GM12878 (cell line): ENCODE data around the gene NOL4L. TPM values are rescaled to one million over a fixed set of nuclear protein-coding genes. Genes with fewer than 3 reads are reported as not detected.
"Not testable (repeated sequence)": the region's sequence is repeated elsewhere in the genome, so short reads cannot be mapped to it uniquely, and the experiment has no call there.

Source experiments
- ATAC-seq: fragments of 200-7000 bp; cut with Tn5 transposase; 3 replicates; pipeline ENCODE4 v1.9.1; 2020; ENCODE audit warnings: mild to moderate bottlenecking, moderate library complexity
- BruUV-seq: library from RNA; stranded (reverse); fragments of 400-500 nt; replicated peaks from 2 replicates; lab custom pipeline; 2021; lab: Mats Ljungman, UMichigan
- CTCF ChIA-PET: fragments of 300-600 bp; sonication (Branson Sonifier 250); formaldehyde crosslinking; extraction: SDS; loops from one replicate; lab custom pipeline; 2021; ENCODE audit warnings: inconsistent platforms; lab: Yijun Ruan, JAX
- POLR2A ChIA-PET: fragments of 350-600 bp; formaldehyde crosslinking; extraction: SDS; loops from one replicate; lab custom pipeline; 2021; ENCODE audit warnings: inconsistent platforms; lab: Charles Lee
- RAD21 ChIA-PET: fragments of 300-600 bp; sonication (Branson Sonifier 250); formaldehyde crosslinking; loops from one replicate; lab custom pipeline; 2023; ENCODE audit warnings: antibody characterized with exemption; ENCODE audit not compliant: unreplicated experiment; lab: Charles Lee
- SMC1A ChIA-PET: fragments of 300-600 bp; sonication (Branson Sonifier 250); formaldehyde crosslinking; loops from one replicate; lab custom pipeline; 2023; ENCODE audit not compliant: unreplicated experiment, uncharacterized antibody; lab: Charles Lee
- DNase-seq: peaks from one replicate; pipeline ENCODE4 v3.0.0-alpha.2; 2011; ENCODE audit warnings: low read depth, low spot score
- FAIRE-seq: peaks from 3 replicates; lab custom pipeline; 2011; peaks lifted over from hg19 to GRCh38; lab: Jason Lieb, UNC
- H2AFZ ChIP-seq: 2 replicates; pipeline ENCODE4 v1.6.0; 2011; ENCODE audit warnings: low read depth, low read length, control low read depth; ENCODE audit not compliant: control insufficient read depth
- H3K27ac ChIP-seq: 2 replicates; pipeline ENCODE4 v1.5.1; 2011; ENCODE audit warnings: control low read depth; ENCODE audit not compliant: control insufficient read depth, insufficient read depth
- H3K27me3 ChIP-seq, 2 experiments: replicated peaks in 1 of 2; 2 replicates each; pipeline versions ENCODE4 v1.6.0 to v1.6.1; 2011; ENCODE audit warnings: low read length in 1 of 2; ENCODE audit not compliant: control insufficient read depth in 2 of 2, insufficient read depth in 2 of 2
- H3K36me3 ChIP-seq, 2 experiments: 2 replicates each; pipeline ENCODE4 v1.5.1; 2011; ENCODE audit warnings: low read length in 1 of 2; ENCODE audit not compliant: control insufficient read depth in 2 of 2, insufficient read depth in 2 of 2
- H3K4me1 ChIP-seq: 2 replicates; pipeline ENCODE4 v1.6.1; 2011; ENCODE audit warnings: mild to moderate bottlenecking, low read length, moderate library complexity, mixed read lengths; ENCODE audit not compliant: control insufficient read depth, insufficient read depth
- H3K4me2 ChIP-seq: 2 replicates; pipeline ENCODE4 v1.6.0; 2011; ENCODE audit warnings: control low read depth; ENCODE audit not compliant: control insufficient read depth, insufficient read depth
- H3K4me3 ChIP-seq: fragments of 200-600 bp; sonication (generic); 2 replicates; pipeline ENCODE4 v1.5.1; 2016
- H3K79me2 ChIP-seq: 2 replicates; pipeline ENCODE4 v1.6.0; 2011; ENCODE audit warnings: low read length; ENCODE audit not compliant: control insufficient read depth, insufficient read depth
- H3K9ac ChIP-seq: 2 replicates; pipeline ENCODE4 v1.8.0; 2011; ENCODE audit warnings: low read length, control low read depth, mixed read lengths; ENCODE audit not compliant: control insufficient read depth, insufficient read depth
- H3K9me3 ChIP-seq: replicated peaks from 3 replicates; pipeline ENCODE4 v1.5.1; 2011; ENCODE audit warnings: mild to moderate bottlenecking, low read length; ENCODE audit not compliant: control insufficient read depth, insufficient read depth
- H4K20me1 ChIP-seq: 2 replicates; pipeline ENCODE4 v1.6.0; 2011; ENCODE audit not compliant: control insufficient read depth, insufficient read depth
- BCL11A ChIP-seq: IDR thresholded peaks from 2 replicates; pipeline ENCODE4 v1.6.1; 2011; ENCODE audit warnings: low read depth, low read length
- CHD1 ChIP-seq: IDR thresholded peaks from 2 replicates; pipeline ENCODE4 v1.6.1; 2012; ENCODE audit warnings: low read depth, low read length, improper control_type of control experiment
- CHD2 ChIP-seq: IDR thresholded peaks from 2 replicates; pipeline ENCODE4 v1.6.1; 2011; ENCODE audit warnings: low read depth, low read length, improper control_type of control experiment, borderline replicate concordance
- ESRRA ChIP-seq: IDR thresholded peaks from 2 replicates; pipeline ENCODE4 v1.6.1; 2012; ENCODE audit warnings: mild to moderate bottlenecking, low read length, improper control_type of control experiment
- MTA3 ChIP-seq: IDR thresholded peaks from 2 replicates; pipeline ENCODE4 v1.6.1; 2012; ENCODE audit warnings: low read length, inconsistent platforms, borderline replicate concordance
- MYB ChIP-seq: fragments of 150-350 bp; IDR thresholded peaks from 2 replicates; pipeline ENCODE4 v1.6.1; 2014; ENCODE audit warnings: mild to moderate bottlenecking, low read depth, low read length, borderline replicate concordance
- NR2C2 ChIP-seq: IDR thresholded peaks from 2 replicates; pipeline ENCODE4 v1.6.1; 2011; ENCODE audit warnings: borderline replicate concordance, low read depth; ENCODE audit not compliant: control insufficient read depth, insufficient read length
- SMAD1 ChIP-seq: fragments of 450-650 bp; IDR thresholded peaks from 2 replicates; pipeline ENCODE4 v1.6.1; 2018; ENCODE audit warnings: mild to moderate bottlenecking, low read depth; ENCODE audit not compliant: partially characterized antibody
- ZNF217 ChIP-seq: fragments of 450-650 bp; IDR thresholded peaks from 2 replicates; pipeline ENCODE4 v1.6.1; 2017; ENCODE audit warnings: antibody characterized with exemption, mild to moderate bottlenecking
- ZSCAN29 ChIP-seq: fragments of 450-650 bp; IDR thresholded peaks from 2 replicates; pipeline ENCODE4 v1.6.1; 2017; ENCODE audit warnings: mild to moderate bottlenecking, moderate library complexity
- WGBS: methylation state at CpG from one replicate; pipeline ENCODE4 v1.1.6; 2016; ENCODE audit warnings: low lambda C conversion rate; ENCODE audit not compliant: insufficient replicate concordance, insufficient coverage; ENCODE audit errors: missing lambda C conversion rate; 5-methylcytosine and 5-hydroxymethylcytosine counted together
- in situ Hi-C: fragments of 300-500 bp; cut with MboI; formaldehyde crosslinking; loops from 9 replicates; pipeline ENCODE4 v1.14.3; 2018; ENCODE audit warnings: mixed read lengths
- intact Hi-C: fragments of 100-400 bp; cut with micrococcal nuclease; formaldehyde crosslinking; loops from one replicate; pipeline ENCODE4 v1.14.2; 2022; ENCODE audit not compliant: unreplicated experiment
- polyA plus RNA-seq, 11 experiments: library from polyadenylated mRNA; depleted of rRNA in 4 of 11; unstranded in 6 of 11; stranded (reverse) in 5 of 11; fragments of >200 nt; fragmentation: Nextera tagmentation in 4 of 11; fragmentation: Illumina TruSeq in 1 of 11; extraction: Ambion mirVana in 4 of 11; extraction: Trizol in 1 of 11; gene quantifications; 1 replicate in 1 of 11; 2 replicates in 10 of 11; pipeline versions ENCODE4 v1.2.1 to v1.2.3, GENCODE V29; 2011 to 2016; ENCODE audit warnings: inconsistent platforms in 2 of 11, missing spikeins in 2 of 11, low read depth in 1 of 11
- total RNA-seq, 4 experiments: library from RNA; depleted of rRNA in 3 of 4; stranded (reverse); fragments of >200 nt in 3 of 4; fragmentation: Illumina TruSeq in 1 of 4; extraction: Trizol in 1 of 4; gene quantifications; 2 replicates each; pipeline versions ENCODE4 v1.2.1 to v1.2.3, GENCODE V29; 2013 to 2021

Gene NOL4L
- total and polyA plus RNA-seq, 10 of the 15 experiments (the other 5 are each of a cell fraction or from before 2014, with no cell fraction given), result 2.3 to 24.0 (median 8.0) TPM

DNA sequence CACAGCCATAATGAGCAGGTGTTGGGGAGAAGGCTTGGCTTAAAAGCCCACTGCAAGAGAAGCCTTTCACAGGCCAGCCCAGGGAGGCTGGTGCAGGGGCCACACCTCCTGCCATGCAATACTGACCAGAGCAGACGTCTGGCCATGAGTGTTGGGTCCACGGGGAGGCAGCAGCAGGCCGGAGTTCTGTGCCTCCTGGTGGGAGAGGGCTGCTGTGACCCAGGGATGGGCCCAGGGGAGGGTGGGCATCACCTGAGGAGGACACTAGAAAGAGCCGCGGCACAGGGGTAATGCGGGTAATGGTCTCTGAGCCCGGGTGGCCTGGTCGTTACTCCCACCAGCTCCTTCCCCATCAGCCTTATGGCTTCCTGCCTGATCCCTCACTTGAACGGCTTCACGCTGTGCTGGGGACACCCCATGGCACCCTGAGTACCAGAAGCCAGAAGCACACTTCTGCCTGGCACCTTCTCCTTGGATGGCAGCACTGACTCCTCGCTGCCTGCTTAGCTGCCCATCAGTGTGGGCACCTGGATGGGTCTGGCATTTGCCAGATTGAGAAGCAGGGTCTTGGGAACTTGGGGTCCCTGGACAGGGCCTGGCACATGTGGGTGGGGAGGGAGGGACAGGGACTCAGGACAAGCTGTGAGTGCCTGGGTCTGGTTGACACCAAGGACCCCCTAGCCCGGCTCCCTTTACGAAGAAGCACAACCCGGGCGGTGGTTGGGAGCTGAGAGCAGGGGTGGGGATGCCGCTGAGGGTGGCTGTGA lies 118.2 kb downstream of the NOL4L start:
- intact Hi-C loops (no loop called here), in situ Hi-C loops (no loop called here)
- Histone ChIP-seq H4K20me1 (no peaks in the 10 kb centered on the region), H3K4me1 (no peaks in the 10 kb centered on the region), H3K4me2 (no peak overlapping the region), H3K36me3 (no peaks in the 10 kb centered on the region; a peak in 1 of 4 replicates), H3K9ac (no peak overlapping the region), H3K79me2 (no peaks in the 10 kb centered on the region), H3K27ac (no peak overlapping the region), H3K9me3 (no peaks in the 10 kb centered on the region), H2AFZ (no peak overlapping the region), H3K27me3 (no peaks in the 10 kb centered on the region), H3K4me3 (no peak overlapping the region)
- ChIA-PET CTCF (interaction anchor here (1.1 kb wide), 1 partner anchor 184 kb away, joined by 3 read pairs; no protein-coding TSS in a partner anchor), SMC1A (no interaction called here), RAD21 (no interaction called here), POLR2A (no interaction called here)
- 47% methylated on average over 13 of the region's 16 CpGs for WGBS
- ATAC-seq (no peak), FAIRE-seq (no peak), DNase-seq (no peak)
- no TSS peak for BruUV-seq
- TF ChIP-seq NR2C2 (no peak), MTA3 (no peak), ZNF217 (no peak), SMAD1 (no peak), ESRRA (no peak), BCL11A (no peak), MYB (no peak), ZSCAN29 (no peak), CHD2 (no peak), CHD1 (no peak)

DNA sequence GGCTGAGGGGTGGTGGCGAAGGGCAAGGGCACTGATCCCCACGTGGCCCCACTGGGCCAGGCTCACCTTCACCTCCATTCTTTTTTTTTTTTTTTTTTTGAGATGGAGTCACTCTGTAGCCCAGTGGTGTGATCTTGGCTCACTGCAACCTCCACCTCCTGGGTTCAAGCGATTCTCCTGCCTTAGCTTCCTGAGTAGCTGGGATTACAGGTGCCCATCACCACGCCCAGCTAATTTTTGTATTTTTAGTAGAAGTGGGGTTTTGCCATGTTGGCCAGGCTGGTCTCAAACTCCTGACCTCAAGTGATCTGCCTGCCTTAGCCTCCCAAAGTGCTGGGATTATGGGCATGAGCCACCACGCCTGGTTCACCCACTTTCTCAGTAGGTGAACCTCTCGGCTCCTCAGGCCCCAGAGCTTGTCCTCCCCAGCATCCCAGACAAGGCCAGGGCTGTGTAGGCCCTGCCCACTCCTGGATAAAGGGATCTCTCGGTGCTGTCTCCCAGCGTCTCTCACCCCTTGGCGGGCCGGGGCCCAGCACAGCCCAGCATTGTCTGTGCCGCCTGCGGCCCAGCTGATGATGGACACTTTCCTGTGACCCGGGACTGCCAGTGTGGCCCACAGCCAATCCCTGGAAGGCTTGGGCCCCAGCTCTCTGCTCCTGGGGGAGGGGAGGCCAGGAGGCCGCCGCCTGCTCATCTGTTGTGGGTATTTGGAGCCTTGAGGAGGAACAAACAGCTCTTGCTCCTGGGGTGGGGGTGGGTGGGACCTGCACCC lies 119.0 kb downstream of the NOL4L start:
- ATAC-seq, H3K79me2 ChIP-seq, POLR2A ChIA-PET, H3K4me1 ChIP-seq, DNase-seq, H3K9me3 ChIP-seq, H3K9ac ChIP-seq, H3K4me2 ChIP-seq, H4K20me1 ChIP-seq, intact Hi-C loops, RAD21 ChIA-PET, SMC1A ChIA-PET, H3K36me3 ChIP-seq, BruUV-seq, CTCF ChIA-PET, H3K4me3 ChIP-seq, H3K27ac ChIP-seq, H2AFZ ChIP-seq, H3K27me3 ChIP-seq, in situ Hi-C loops, FAIRE-seq: not testable (repeated sequence)
- WGBS, result 61% methylated on average over 15 of the region's 15 CpGs
